CD4-positive, alpha-beta T cell treated with Interleukin-17A for 4 hours (primary cell): Measurements from ENCODE around the gene SOD2.
"Not testable (repeated sequence)": the region's sequence is repeated elsewhere in the genome, so short reads cannot be mapped to it uniquely, and the experiment has no call there.

ENCODE experiments used
- DNase-seq: peaks from one replicate; pipeline ENCODE4 v3.0.0-alpha.2; 2020; ENCODE audit warnings: mixed read lengths

The SOD2 gene

GRCh38 chr6:159693128-159693893, at the start of gene SOD2:
TSS of gene SOD2 (minus strand) at chr6:159693241. CDS start at chr6:159693167, 74 bp downstream.
- DNase-seq, result peak; percentile 87

GRCh38 chr6:159742165-159742564, 49.1 kb upstream of the SOD2 start:
- no peak for DNase-seq

GRCh38 chr6:159739341-159739740, 46.3 kb upstream of the SOD2 start:
- no peak for DNase-seq

DNA sequence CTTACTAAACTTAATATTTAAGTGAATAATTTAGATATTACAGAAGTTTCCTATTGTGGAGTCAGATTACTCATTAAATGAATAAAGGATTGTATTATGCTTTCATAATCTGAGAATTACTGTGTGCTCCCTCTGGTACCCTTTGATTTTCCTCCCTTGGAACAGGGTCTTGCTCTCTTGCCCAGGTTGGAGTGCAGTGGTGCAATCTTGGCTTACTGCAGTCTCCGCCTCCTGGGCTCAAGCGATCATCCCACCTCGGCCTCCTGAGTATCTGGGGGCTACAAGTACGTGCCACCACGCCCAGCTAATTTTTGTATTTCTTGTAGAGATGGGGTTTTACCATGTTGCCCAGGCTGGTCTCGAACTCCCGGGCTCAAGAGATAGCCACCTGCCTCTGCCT, 43.9 kb upstream of the SOD2 start:
- DNase-seq, result no peak

GRCh38 chr6:159733395-159733794, 40.4 kb upstream of the SOD2 start:
- DNase-seq, result not testable (repeated sequence)

GRCh38 chr6:159732550-159732949, 39.5 kb upstream of the SOD2 start:
- not testable (repeated sequence) for DNase-seq

DNA sequence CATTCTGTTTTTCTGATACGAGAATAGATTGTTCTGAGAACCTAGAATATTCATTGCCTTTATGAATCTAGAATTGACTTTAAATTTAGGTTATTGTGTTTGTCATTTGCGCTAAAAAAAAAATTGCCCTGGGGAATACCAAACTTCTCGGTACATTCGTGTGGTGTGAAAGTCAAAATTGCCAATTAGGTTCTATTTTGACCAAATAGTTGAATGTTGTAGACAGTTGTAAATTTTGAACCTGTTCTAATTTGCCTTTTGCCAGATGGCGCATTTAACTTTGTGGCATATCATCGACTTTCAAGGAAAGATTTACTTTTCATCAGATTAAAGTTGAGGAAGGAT, 37.3 kb upstream of the SOD2 start:
- no peak for DNase-seq

DNA sequence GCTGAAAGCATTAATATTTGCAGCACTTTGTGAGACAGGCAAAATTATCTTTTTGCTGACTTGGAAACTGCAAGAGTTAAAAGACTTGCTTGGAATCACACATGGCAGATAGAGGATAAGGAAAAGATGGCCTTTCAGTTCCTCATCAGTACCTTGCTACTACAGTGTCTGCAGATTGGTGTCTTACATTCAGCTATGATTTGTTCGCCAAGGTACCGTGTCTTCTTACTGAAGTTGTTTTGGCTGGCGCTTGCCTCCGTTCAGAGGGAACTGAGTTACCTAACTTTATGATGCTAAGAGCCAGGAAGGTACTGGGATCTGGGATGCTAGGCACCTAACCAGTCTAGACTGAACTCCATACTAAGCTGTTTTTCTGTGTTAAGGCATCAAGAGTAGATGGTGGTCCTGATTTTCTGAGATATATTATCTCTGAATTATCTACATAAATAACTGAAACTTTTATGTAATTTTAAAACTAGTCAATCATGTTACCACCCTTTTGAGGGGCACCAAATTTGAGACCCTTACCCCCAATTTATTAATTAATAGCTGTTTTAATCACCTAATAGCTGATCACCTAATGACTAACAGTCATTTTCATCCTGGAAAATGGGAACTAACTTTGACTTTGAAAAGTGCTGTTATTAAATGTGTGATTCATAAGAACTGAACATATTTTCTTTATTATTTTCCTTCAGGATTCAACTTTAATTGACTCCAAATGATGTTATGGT, 36.7 kb upstream of the SOD2 start:
- no peak for DNase-seq

DNA sequence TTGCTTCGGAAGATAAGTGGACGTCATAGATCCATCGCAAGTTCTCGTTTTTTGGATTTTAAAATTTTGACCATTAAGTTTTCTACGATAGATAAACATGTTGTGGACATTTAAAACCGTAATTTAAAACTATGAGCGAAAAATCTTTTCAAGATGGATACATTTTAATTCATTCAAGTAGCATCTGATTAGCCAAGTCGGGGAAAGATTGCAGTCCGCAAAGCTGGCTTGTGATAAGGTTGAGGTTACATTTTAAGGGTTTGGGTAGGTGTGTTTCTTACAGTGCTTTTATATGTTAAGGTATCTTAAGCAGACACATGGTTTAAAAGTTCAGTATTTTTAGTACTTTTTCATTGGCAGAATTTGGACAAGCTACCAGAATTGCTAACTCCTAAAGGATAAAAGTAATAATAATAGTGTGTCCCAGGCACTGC, 35.5 kb upstream of the SOD2 start:
- no peak for DNase-seq

GRCh38 chr6:159727717-159728445, 34.8 kb upstream of the SOD2 start:
- DNase-seq, result peak; percentile 54

DNA sequence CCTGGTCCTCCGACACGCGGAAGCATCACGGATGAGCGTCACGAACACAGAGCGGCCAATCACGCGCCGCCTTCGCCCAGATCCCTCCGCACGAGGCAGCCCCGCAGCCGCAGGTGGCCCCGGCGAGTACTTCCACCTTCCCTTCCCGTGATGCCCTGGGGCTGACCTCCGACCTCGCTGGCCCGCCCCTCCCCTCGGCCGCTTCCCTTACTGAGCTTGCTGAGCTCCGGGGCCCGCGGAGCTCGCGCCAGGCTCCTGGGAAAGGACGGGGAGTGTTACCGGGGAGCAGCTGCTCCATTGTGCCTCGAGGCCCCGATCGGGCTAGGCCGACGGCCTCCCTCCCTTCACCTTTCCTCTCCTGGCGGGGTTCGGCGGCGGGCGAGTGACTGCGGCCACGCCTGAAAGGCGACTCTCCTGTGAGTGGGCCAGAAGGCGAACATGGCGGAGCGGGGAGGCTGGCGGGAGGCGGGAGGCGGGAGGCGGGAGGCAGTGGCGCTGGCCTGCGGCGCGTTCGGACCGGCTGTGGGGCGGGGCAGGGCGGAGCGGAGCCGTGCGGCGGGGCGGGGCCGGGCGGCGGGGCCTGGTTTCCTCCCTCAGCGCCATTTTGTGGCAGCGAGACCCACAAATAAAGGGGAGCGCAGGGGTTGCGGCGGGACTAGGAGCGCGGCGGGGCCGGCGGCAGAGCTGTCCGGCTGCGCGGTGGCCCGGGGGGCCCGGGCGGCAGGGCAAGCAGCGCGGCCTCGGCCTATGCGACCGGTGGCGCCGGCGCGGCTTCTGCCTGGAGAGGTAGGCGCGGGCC, 34.1 kb upstream of the SOD2 start, which contains the start of gene WTAP:
Gene WTAP (plus strand): TSS at position 589 of the 799 bp plus-strand sequence. CDS start 8,760 bp downstream, outside the sequence.
- DNase-seq, result peak; percentile 97

GRCh38 chr6:159726255-159726917, 33.3 kb upstream of the SOD2 start:
- no peak for DNase-seq

DNA sequence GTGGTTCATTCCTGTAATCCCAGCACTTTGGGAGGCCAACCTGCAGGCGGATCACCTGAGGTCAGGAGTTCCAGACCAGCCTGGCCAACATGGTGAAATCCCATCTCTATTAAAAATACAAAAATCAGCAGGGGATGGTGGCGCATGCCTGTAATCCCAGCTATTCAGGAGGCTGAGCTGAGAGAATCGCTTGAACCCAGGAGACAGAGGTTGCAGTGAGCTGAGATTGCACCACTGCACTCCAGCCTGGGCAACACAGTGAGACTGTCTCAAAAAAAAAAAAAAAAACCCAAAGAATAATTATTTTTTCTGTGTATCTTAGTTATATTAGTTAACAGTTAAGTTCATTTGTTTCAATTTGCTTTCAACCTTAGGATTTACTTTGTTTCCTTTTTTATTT, 32.2 kb upstream of the SOD2 start:
- DNase-seq, result not testable (repeated sequence)

DNA sequence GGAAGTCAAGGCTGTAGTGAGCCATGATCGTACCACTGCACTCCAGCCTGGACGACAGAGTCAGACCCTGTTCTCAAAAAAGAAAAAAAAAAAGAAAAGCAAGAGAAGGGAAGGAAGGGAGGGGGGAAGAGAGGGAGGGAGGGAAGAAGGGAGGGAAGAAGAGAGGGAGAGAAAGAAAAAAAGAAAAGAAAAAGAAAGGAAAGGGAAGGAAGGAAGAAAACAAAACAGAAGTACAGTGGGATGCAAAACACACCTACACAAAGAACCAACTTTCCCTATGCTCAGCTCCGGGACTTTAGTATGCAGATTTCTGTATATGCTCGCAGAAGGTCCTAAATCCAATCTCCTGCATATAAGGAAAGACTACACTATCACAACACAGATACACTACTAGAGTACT, 31.7 kb upstream of the SOD2 start:
- DNase-seq, result no peak

- DNase-seq, result no peak
Measured at GRCh38 chr6:159723259-159723658, 30.2 kb upstream of the SOD2 start.

DNA sequence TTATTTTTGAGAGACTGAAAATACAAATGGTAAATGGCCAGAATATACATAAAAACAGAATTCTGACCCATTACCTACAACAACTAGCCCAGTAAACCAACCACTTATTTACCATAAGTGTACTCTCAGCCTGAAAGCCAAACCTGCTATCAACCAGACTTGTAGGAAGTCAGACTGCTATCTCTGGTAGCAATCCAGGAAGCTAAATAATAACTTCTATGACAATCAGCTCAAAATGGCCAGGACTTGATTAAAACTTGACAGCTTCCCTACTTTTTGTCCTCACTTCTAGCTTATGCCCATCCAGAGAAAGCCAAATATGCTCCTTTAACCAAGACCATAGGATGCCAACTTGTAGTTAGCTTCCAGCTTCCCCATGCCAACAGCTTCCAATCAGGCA, 29.6 kb upstream of the SOD2 start:
- no peak for DNase-seq

DNA sequence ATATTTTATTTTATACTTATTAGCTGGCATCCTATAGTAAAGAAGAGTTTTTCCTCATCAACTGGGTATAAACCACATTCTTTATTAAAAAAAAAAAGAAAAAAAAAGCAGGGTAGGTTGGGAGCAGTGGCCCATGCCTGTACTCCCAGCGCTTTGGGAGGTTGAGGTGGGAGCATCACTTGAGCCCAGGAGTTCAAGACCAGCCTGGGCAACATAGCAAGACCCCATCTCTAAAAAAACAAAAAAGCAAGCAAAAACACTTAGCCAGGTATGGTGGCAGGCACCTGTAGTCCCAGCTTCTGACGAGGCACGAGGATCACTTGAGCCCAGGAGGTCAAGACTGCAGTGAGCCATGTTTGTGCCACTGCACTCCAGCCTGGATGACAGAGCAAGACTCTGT, 28.9 kb upstream of the SOD2 start:
- not testable (repeated sequence) for DNase-seq

DNA sequence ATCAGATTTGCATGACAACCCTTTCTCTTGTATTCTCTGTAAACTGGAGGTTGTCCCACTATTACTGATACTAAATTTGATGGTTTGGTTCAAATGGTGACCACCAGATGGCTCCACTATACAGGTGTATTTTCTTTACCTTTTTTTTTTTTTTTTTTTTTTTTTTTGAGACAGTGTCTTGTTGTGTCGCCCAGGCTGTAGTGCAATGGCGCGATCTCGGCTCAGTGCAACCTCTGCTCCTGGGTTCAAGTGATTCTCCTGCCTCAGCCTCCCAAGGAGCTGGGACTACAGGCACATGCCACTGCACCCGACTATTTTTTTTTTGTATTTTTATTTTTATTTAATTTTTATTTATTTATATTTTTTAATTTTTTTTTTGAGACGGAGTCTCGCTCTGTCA, 27.7 kb upstream of the SOD2 start:
- DNase-seq, result peak; percentile 71

GRCh38 chr6:159719287-159719686, 26.2 kb upstream of the SOD2 start:
- no peak for DNase-seq

DNA sequence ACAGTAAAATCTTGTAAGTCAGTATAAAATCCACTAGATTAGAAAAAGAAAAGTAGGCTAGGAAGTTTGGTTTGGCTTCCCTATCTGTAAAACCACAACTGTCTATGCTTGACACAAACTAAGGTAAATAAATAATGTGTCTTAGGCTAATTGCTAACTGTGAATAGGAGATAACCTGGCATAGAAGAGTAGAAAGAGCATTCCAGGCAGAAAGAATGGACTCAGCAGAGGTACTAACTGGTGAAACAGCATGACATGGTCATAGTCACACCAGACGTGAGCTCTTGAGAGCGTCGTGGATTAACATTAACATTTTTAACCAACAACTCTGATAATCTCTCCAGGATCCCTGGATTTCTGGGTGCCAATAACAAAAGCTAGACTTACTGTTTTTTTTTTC, 25.6 kb upstream of the SOD2 start:
- no peak for DNase-seq

DNA sequence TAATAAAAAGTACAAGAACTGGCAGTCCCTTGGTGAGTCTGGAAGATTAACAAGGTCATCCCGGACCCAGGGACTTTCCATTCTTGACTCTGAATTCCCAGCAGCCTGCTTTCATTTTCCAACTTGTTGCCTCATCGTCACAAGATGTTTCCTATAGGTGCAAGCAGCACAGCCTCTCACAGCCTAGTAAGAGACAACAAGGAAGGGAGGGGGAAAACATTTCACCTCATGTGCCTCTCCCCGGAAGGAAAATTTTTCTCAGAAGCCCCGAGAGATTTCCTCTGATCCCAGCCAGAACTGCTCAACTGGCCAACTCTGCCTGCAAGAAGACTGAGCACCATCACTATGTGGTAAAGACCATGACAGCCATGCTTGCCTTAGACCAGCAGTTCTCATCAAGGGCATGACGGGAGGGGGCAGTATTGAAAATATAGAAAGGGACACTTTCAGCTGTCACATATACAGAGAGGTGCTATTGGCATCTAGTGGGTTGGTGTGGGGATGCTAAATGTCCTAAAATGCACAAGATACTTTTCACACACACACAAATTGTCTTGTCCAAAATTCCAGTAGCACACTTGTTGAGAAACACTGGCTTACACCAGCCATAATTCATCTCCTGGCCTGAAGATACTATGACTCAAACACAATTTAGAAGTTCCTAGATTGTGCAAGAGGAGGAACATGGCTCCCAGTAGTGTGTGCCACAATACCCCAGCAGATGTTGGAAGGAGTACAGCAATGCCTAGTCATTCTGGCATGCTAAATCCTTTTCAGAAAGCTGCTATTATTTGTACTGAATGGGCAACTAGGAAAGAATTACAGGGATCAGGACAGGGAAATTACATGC, 23.4 kb upstream of the SOD2 start:
- no peak for DNase-seq
